MCF 10A (cell line): Measurements from ENCODE around the gene OTULINL. TPM values are rescaled to one million over a fixed set of nuclear protein-coding genes. Genes with fewer than 3 reads are reported as not detected.
"Not testable (repeated sequence)": the region's sequence is repeated elsewhere in the genome, so short reads cannot be mapped to it uniquely, and the experiment has no call there.

Experiments used
- BruUV-seq: library from RNA; stranded (reverse); fragments of 400-500 nt; replicated peaks from 2 replicates; lab custom pipeline; 2021; lab: Mats Ljungman, UMichigan
- CTCF ChIA-PET: fragments of 300-600 bp; sonication (Branson Sonifier 250); formaldehyde crosslinking; extraction: SDS; loops from one replicate; lab custom pipeline; 2021; ENCODE audit warnings: antibody characterized with exemption, inconsistent platforms; lab: Yijun Ruan, JAX
- POLR2A ChIA-PET: fragments of 300-600, 350-650 bp; sonication (Branson Sonifier 250); formaldehyde crosslinking; extraction: SDS; loops from one replicate; lab custom pipeline; 2020; ENCODE audit warnings: antibody characterized with exemption, inconsistent platforms; lab: Yijun Ruan, JAX
- DNase-seq: peaks from one replicate; pipeline ENCODE4 v3.0.0-alpha.2; 2018; ENCODE audit not compliant: unreplicated experiment
- H3K27ac Mint-ChIP-seq: one replicate; pipeline ENCODE4 v1.8.0; 2022; ENCODE audit warnings: mild to moderate bottlenecking, low read depth, mixed read lengths; ENCODE audit not compliant: unreplicated experiment
- H3K27me3 Mint-ChIP-seq: one replicate; pipeline ENCODE4 v1.8.0; 2022; ENCODE audit warnings: mixed read lengths; ENCODE audit not compliant: insufficient read depth, unreplicated experiment
- H3K36me3 Mint-ChIP-seq: one replicate; pipeline ENCODE4 v1.8.0; 2022; ENCODE audit warnings: mild to moderate bottlenecking, moderate library complexity, mixed read lengths; ENCODE audit not compliant: insufficient read depth, unreplicated experiment
- H3K4me1 Mint-ChIP-seq: one replicate; pipeline ENCODE4 v1.8.0; 2022; ENCODE audit warnings: mixed read lengths; ENCODE audit not compliant: insufficient read depth, unreplicated experiment
- H3K4me3 Mint-ChIP-seq: one replicate; pipeline ENCODE4 v1.8.0; 2022; ENCODE audit warnings: mild to moderate bottlenecking, moderate library complexity, mixed read lengths; ENCODE audit not compliant: unreplicated experiment
- H3K9me3 Mint-ChIP-seq: one replicate; pipeline ENCODE4 v1.8.0; 2022; ENCODE audit warnings: mixed read lengths; ENCODE audit not compliant: unreplicated experiment
- CTCF ChIP-seq: fragments of 200-600 bp; IDR thresholded peaks from one replicate; pipeline ENCODE4 v1.8.0; 2022; ENCODE audit warnings: antibody characterized with exemption, mild to moderate bottlenecking; ENCODE audit not compliant: unreplicated experiment
- intact Hi-C: fragments of 100-400 bp; cut with micrococcal nuclease; formaldehyde crosslinking; loops from 2 replicates; pipeline ENCODE4 v1.14.1; 2022
- total RNA-seq: library from RNA; stranded (reverse); gene quantifications from 2 replicates; pipeline ENCODE4 v1.2.3, GENCODE V29; 2022

OTULINL gene
- total RNA-seq, 1 experiment from 2014 or later: not detected

- no TSS peak for BruUV-seq
- H3K27ac Mint-ChIP-seq: no peak overlapping the region
- no peaks in the 10 kb centered on the region for H3K4me1 Mint-ChIP-seq
- H3K36me3 Mint-ChIP-seq: no peaks in the 10 kb centered on the region
- no peak overlapping the region for H3K4me3 Mint-ChIP-seq
- ChIA-PET CTCF (no interaction called here), POLR2A (no interaction called here)
- H3K9me3 Mint-ChIP-seq: peaks cover 11% of the 10 kb centered on the region
- peaks cover 34% of the 10 kb centered on the region for H3K27me3 Mint-ChIP-seq
- no peak for DNase-seq
- intact Hi-C loops: no loop called here
- no peak for TF ChIP-seq CTCF
Observed at GRCh38 chr5:14545862-14546261, 35.7 kb upstream of the OTULINL start.

GRCh38 chr5:14547666-14548065 lies 33.9 kb upstream of the OTULINL start:
- CTCF ChIA-PET: interaction anchor here (0.6 to 1.0 kb wide), 2 partner anchors 92 to 669 kb away, joined by 3 to 5 read pairs; no protein-coding TSS in a partner anchor
- POLR2A ChIA-PET: no interaction called here

GRCh38 chr5:14551211-14551610 lies 30.4 kb upstream of the OTULINL start:
- H3K36me3 Mint-ChIP-seq: no peaks in the 10 kb centered on the region
- H3K27me3 Mint-ChIP-seq: peaks cover 27% of the 10 kb centered on the region
- POLR2A ChIA-PET: interaction anchor here (0.6 kb wide), 1 partner anchor 29 kb away, joined by 4 read pairs; no protein-coding TSS in a partner anchor
- intact Hi-C loops: no loop called here
- no peak overlapping the region for H3K27ac Mint-ChIP-seq
- H3K4me1 Mint-ChIP-seq: peaks cover 5% of the 10 kb centered on the region
- CTCF ChIA-PET: no interaction called here
- no peaks in the 10 kb centered on the region for H3K9me3 Mint-ChIP-seq
- TF ChIP-seq CTCF: no peak
- no peak for DNase-seq
- no TSS peak for BruUV-seq
- H3K4me3 Mint-ChIP-seq: no peak overlapping the region

More at GRCh38 chr5:14547666-14548065, 33.9 kb upstream of the OTULINL start:
- no peaks in the 10 kb centered on the region for H3K36me3 Mint-ChIP-seq
- H3K4me3 Mint-ChIP-seq: no peak overlapping the region
- H3K27ac Mint-ChIP-seq: no peak overlapping the region
- H3K9me3 Mint-ChIP-seq: no peaks in the 10 kb centered on the region
- BruUV-seq: no TSS peak
- no peaks in the 10 kb centered on the region for H3K4me1 Mint-ChIP-seq
- H3K27me3 Mint-ChIP-seq: peaks cover 39% of the 10 kb centered on the region
- DNase-seq: no peak
- no peak for TF ChIP-seq CTCF
- intact Hi-C loops: no loop called here

DNA sequence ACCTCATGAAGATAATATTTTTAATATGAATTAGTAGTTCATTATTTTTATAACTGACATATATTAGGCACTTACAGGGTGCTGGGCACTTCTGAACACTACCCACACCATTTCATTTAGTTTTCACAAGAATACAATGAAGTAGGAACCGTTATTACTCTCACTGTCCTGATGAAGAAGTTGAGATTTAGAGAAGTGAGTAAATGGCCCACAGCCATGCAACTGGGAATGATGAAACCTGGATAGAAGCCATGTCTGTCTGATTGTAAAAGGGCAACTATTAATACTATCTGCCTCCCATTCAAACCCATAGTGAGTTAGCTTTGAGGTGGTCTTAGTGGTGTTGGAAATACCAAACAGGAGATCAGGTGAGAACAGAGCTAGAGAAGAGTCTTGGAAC lies 29.6 kb upstream of the OTULINL start:
- no TSS peak for BruUV-seq
- DNase-seq: no peak
- H3K9me3 Mint-ChIP-seq: no peaks in the 10 kb centered on the region
- H3K4me3 Mint-ChIP-seq: no peak overlapping the region
- peaks cover 5% of the 10 kb centered on the region for H3K4me1 Mint-ChIP-seq
- ChIA-PET POLR2A (no interaction called here), CTCF (no interaction called here)
- no peak for TF ChIP-seq CTCF
- H3K27me3 Mint-ChIP-seq: peaks cover 27% of the 10 kb centered on the region
- intact Hi-C loops: no loop called here
- no peak overlapping the region for H3K27ac Mint-ChIP-seq
- no peaks in the 10 kb centered on the region for H3K36me3 Mint-ChIP-seq

GRCh38 chr5:14554288-14554687 lies 27.3 kb upstream of the OTULINL start:
- H3K4me1 Mint-ChIP-seq, H3K27ac Mint-ChIP-seq, intact Hi-C loops, BruUV-seq, H3K4me3 Mint-ChIP-seq, DNase-seq, H3K36me3 Mint-ChIP-seq, POLR2A ChIA-PET, H3K9me3 Mint-ChIP-seq: not testable (repeated sequence)
- CTCF ChIA-PET: interaction anchor here (0.6 kb wide), 1 partner anchor 458 kb away, joined by 3 read pairs; no protein-coding TSS in a partner anchor
- peaks cover 20% of the 10 kb centered on the region for H3K27me3 Mint-ChIP-seq
